Measurements from ENCODE around the gene CIC. TPM values are rescaled to one million over a fixed set of nuclear protein-coding genes. Genes with fewer than 3 reads are reported as not detected.

CIC gene
- total and polyA plus RNA-seq, 5 donors: 28.6 to 42.7 (median 39.3) TPM

DNA sequence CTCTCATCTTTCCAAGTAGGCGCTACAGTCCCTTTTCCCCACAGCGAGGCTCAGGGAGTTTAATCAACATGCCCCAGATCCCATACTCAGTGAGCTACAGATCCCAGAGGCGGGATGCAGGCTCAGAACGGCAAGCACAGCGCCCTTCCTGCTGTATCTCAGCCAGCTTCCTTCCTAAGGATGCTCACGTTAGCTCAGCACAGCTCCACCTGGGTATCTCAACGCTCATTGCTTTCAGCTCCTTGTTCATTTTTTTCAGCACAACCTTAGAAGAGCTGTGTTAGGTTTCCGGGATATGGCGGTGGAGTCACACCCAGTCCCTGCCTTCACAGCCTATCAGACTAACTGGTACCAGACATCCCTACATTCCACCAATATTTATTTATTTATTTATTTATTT lies 53.3 kb downstream of the CIC start:
- no peak for ATAC-seq
- intact Hi-C loops (cut with DNase I): no loop called here

DNA sequence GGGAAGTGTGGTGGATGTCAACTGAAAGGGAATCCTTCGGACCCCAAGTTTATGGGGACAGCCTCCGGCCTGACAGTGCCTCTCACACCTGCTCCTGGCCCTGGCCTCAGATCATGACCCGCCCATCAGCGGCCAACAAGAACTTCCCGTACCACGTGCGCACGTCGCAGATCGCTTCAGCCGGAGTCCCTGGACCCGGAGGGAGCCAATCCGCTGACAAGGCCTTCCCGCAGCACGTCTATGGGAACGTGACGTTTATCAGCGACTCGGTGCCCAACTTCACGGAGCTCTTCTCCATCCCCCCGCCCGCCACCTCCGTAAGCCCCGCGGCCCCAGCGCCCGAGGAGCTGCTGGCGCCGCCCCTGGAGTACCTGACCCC lies 54.4 kb downstream of the CIC start:
- Histone ChIP-seq H3K27me3 (ENCODE audit: control insufficient read depth, insufficient read depth) (no peaks in the 10 kb centered on the region), H3K9me3 (ENCODE audit: control insufficient read depth, low read length) (no peaks in the 10 kb centered on the region), H3K4me1 (ENCODE audit: control insufficient read depth, insufficient read depth, low read length) (no peaks in the 10 kb centered on the region), H3K4me3 (ENCODE audit: low read length) (no peak overlapping the region), H3K27ac (ENCODE audit: low read length) (no peak overlapping the region)
- intact Hi-C loops (cut with DNase I): no loop called here
- WGBS: 14% methylated on average over 29 of the region's 29 CpGs
- ATAC-seq: no peak
- DNase-seq: peak in 1 of 3 donors; percentile 45

More for the DNA sequence above, 53.3 kb downstream of the CIC start:
- peak in 1 of 3 donors; percentile 35 for DNase-seq
- Histone ChIP-seq H3K27ac (ENCODE audit: low read length) (no peak overlapping the region), H3K9me3 (ENCODE audit: control insufficient read depth, low read length) (no peaks in the 10 kb centered on the region), H3K4me3 (ENCODE audit: low read length) (no peak overlapping the region), H3K27me3 (ENCODE audit: control insufficient read depth, insufficient read depth) (no peaks in the 10 kb centered on the region), H3K4me1 (ENCODE audit: control insufficient read depth, insufficient read depth, low read length) (no peaks in the 10 kb centered on the region)
- 62% methylated on average over 9 of the region's 9 CpGs for WGBS

DNA sequence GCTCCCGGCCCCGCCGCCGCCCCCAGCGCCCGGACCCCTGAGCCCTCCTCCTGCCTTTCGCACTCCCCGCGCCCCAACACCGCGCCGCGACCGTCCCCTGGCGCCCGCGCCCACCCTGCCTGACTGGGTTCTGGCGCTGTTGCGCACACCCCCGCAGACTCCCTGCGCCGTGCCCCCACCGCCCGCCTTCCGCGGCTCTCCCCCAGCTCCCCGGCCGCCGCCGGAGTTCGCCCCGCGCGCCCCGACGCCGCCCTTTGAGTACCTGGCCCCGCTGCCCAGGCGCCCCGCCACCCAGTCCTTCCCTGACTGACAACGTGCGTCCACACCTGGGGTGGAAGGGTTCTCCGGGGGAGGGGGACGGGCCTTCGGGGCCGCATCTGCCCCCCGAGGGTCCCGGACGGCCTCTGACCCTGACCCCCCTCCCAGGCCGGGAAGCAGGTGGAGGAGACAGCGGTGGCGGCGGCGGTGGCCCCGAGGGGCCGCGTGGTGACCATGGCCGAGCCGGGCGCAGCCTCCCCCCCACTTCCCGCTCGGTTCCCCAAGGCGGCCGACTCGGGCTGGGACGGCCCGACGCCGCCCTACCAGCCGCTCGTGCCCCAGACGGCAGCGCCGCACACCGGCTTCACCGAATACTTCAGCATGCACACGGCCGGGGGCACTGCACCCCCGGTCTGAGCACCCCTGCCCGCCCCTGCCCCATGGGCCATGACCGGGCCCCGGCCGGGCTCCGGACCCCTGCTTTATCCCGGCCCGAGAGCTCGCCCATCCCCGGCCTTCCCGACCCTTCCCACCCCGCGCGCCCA lies 55.0 kb downstream of the CIC start:
- no peak for ATAC-seq
- WGBS: 3% methylated on average over 92 of the region's 92 CpGs
- Histone ChIP-seq H3K4me3 (ENCODE audit: low read length) (peak overlapping the region; percentile 11), H3K27me3 (ENCODE audit: control insufficient read depth, insufficient read depth) (no peaks in the 10 kb centered on the region), H3K4me1 (ENCODE audit: control insufficient read depth, insufficient read depth, low read length) (no peaks in the 10 kb centered on the region), H3K9me3 (ENCODE audit: control insufficient read depth, low read length) (no peaks in the 10 kb centered on the region), H3K27ac (ENCODE audit: low read length) (no peak overlapping the region)
- intact Hi-C loops (cut with DNase I): loop anchor here in 1 of 4 donors (2.0 kb wide), 1 partner anchor 191 kb away; the partner anchor contains the start of gene POU2F2
- peak in 2 of 3 donors; percentile 61 to 66 for DNase-seq

DNA sequence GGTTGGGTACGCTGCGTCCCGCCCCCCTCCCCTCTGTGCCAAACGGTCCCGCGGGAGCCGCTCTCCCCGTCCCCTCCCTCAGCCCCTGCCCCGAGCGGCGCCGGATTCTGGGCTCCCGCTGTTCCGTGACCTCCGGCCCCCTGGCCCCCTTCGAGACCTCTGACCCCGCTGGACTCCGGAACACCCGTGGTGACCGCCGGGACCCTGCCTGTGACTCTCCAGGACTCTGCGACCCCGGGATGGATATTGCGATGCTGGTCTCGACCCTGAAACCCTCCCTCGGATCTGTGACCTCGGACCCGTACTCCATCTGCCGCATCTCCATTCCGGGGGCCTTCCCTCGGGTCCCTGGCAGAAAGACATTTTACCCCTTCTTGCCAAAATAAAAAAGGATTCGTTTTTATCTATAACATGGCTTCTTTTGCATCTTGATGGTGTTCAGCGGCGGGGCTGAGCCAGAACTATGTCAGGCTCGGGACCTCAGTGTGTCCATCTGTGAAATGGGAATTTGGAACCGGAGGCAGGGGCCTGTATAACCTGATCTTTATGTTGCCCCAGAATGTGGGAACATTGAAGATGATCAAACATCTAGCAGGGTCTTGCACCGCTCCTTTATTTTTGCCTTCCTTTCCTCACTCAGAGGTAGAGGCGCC lies 55.7 kb downstream of the CIC start:
- ATAC-seq (no peak), DNase-seq (peak in 1 of 3 donors; percentile 65)
- Histone ChIP-seq H3K9me3 (ENCODE audit: control insufficient read depth, low read length) (no peaks in the 10 kb centered on the region), H3K27ac (ENCODE audit: low read length) (no peak overlapping the region), H3K4me1 (ENCODE audit: control insufficient read depth, insufficient read depth, low read length) (no peaks in the 10 kb centered on the region), H3K27me3 (ENCODE audit: control insufficient read depth, insufficient read depth) (no peaks in the 10 kb centered on the region), H3K4me3 (ENCODE audit: low read length) (peak overlapping the region; percentile 11)
- intact Hi-C loops (cut with DNase I): loop anchor here in 2 of 4 donors (2.0 to 5.0 kb wide), 2 partner anchors 192 kb away; partner anchors contain the start of gene POU2F2 (in 2 of the 2)
- 2% methylated on average over 38 of the region's 38 CpGs for WGBS

DNA sequence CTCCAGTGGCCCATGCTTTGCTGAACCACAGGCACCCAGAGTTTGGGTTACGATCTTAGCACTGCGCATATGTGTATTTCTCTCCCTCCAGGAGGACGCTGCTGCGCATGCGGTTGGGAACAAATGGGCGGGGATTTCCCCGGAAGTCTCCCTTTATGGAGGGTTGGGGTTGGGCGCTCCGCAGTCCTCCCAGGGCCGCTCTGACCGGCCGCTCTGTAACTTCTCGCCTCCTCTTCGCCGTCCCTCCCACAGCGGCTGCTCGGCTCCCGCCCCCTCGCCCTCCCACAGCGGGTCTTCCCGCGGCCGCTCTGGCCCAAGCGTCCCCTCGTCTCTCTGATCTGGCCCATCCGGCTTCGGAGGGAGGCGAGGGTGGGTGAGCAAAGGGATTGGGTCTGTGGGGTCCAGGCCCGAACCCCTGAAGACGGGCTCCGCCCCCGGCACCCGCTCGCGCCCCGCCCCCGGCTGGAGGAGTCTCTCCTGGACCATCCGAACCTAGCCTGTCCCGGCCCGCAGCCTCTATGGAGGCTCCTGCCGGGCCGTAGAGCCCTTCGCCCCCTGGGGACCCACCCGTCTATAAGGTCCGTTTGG lies 56.4 kb downstream of the CIC start, which contains the start of gene MEGF8:
MEGF8 (plus strand) TSS at position 328 of the 588 bp plus-strand sequence. CDS start 609 bp downstream, outside the sequence.
- Histone ChIP-seq H3K4me3 (ENCODE audit: low read length) (peak within 1 kb of the TSS; percentile 61), H3K4me1 (ENCODE audit: control insufficient read depth, insufficient read depth, low read length) (no peaks in the 10 kb centered on the region), H3K9me3 (ENCODE audit: control insufficient read depth, low read length) (no peaks in the 10 kb centered on the region), H3K27ac (ENCODE audit: low read length) (peak within 1 kb of the TSS; percentile 23), H3K27me3 (ENCODE audit: control insufficient read depth, insufficient read depth) (no peaks in the 10 kb centered on the region)
- DNase-seq: peak; percentile 99
- under 1% methylated on average over 45 of the region's 45 CpGs for WGBS
- intact Hi-C loops (cut with DNase I): loop anchor here in 2 of 4 donors (2.0 to 5.0 kb wide), 2 partner anchors 193 kb away; partner anchors contain the start of gene POU2F2 (in 2 of the 2)
- ATAC-seq: peak; percentile 98

DNA sequence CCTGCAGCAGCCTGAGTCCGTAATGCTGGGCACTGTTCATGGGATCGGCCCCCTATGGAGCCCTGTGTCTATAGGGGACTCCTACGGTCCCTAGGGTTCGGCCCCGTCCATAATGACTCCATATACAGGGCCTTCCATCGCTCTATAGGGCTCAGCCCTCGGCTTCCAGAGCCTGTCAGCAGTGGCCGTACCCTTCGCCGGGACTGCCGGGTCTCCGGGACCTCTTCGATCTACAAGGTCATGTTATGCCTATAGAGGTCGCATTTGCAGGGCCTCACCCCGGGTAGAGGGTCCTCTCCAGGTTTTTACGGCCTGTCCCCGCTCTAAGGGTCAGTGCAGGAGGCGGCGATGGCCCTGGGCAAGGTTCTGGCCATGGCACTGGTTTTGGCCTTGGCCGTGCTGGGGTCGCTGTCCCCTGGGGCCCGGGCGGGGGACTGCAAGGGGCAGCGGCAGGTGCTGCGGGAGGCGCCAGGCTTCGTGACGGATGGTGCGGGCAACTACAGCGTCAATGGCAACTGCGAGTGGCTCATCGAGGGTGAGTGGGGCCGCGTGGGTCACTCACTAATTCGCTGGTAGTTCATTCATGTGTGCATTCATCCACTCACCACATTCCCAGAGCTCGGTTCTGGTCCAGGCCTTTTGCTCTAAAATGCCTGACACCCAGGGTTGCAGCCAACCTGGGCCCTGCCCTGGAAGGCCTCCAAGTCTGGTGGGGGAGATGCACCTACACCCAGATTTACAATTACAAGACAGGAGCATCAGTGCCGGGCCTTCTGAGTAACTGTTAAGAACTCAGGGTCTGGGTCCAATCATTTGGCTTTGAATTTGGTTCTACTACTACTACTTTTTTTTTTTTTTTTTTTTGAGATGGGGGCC lies 57.1 kb downstream of the CIC start:
- Histone ChIP-seq H3K27ac (ENCODE audit: low read length) (peak overlapping the region; percentile 23), H3K4me1 (ENCODE audit: control insufficient read depth, insufficient read depth, low read length) (no peaks in the 10 kb centered on the region), H3K27me3 (ENCODE audit: control insufficient read depth, insufficient read depth) (no peaks in the 10 kb centered on the region), H3K4me3 (ENCODE audit: low read length) (peak overlapping the region; percentile 61), H3K9me3 (ENCODE audit: control insufficient read depth, low read length) (no peaks in the 10 kb centered on the region)
- 4% methylated on average over 37 of the region's 37 CpGs for WGBS
- ATAC-seq: peak; percentile 3 to 14
- peak in 2 of 3 donors; percentile 60 to 74 for DNase-seq
- intact Hi-C loops (cut with DNase I): loop anchor here in 2 of 4 donors (2.0 to 5.0 kb wide), 2 partner anchors 193 to 194 kb away; partner anchors contain the start of gene POU2F2 (in 2 of the 2)

DNA sequence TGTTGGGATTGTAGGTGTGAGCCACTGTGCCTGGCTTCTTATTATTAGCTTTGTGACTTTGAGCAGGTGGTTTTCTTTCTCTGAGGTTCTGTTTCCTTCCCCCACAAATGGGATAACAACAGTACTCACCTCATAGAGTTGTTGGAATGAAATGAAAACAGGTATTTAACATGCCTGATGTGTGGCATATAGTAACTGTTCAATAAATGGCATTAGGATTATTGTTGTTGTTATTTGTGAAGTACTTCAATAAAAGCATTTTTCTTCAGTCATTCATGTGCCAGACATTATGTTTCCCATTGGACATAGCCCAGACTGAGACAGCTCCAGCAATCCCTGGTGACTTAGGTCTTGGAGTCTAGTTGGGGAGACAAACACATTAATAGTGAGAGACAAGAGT lies 57.9 kb downstream of the CIC start:
- no peak overlapping the region for H3K4me3 ChIP-seq (ENCODE audit: low read length)

DNA sequence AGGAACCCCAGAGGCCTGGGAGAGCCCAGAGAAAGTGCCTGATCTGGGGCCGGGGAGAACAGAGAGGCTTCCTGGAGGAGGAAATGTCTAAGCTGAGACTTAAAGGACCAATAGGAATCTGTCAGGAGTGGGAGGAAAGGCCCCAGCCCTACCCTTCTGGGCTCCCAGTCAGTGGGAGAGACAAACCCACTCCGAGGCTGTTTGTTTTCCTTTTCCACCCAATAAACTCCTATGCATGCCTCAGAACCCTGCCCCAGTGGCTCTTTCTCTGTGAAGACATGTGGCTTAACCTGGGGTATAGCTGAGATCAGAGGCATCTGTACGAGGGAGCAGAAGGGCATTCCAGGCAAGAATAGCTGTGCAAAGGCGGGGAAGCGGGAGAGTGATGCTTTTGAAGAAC lies 58.3 kb downstream of the CIC start:
- WGBS: 85% methylated on average over 5 of the region's 5 CpGs
- H3K4me3 ChIP-seq (ENCODE audit: low read length): no peak overlapping the region
- ATAC-seq: no peak

More for the DNA sequence above, 57.9 kb downstream of the CIC start:
- no peak overlapping the region for H3K27ac ChIP-seq (ENCODE audit: low read length)
- H3K9me3 ChIP-seq (ENCODE audit: control insufficient read depth, low read length): no peaks in the 10 kb centered on the region
- peak in 1 of 3 donors; percentile 1 for DNase-seq
- intact Hi-C loops (cut with DNase I): loop anchor here in 1 of 4 donors (5.0 kb wide), 1 partner anchor 195 kb away; the partner anchor contains the start of gene POU2F2
- H3K4me1 ChIP-seq (ENCODE audit: control insufficient read depth, insufficient read depth, low read length): no peaks in the 10 kb centered on the region
- no peak for ATAC-seq
- no peaks in the 10 kb centered on the region for H3K27me3 ChIP-seq (ENCODE audit: control insufficient read depth, insufficient read depth)

DNA sequence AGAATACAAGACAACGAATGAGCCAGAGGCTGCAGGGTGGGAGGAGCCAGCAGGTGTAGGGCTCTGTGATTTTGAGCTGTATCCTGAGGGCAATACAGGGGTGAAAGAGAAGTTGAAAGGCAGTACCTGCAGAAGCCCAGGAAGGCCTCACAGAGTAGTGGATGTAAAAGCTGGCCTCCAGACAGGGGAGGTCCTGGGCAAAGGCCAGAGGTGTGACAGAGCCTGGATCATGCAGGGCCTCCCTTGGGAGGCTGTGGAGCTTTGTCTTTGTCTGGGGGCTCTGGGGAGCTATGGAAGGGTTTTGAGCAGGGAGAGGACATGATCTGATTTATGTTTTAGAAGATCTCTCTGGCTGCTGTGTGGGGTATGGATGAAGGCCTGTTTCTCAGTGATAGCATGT lies 59.1 kb downstream of the CIC start:
- Histone ChIP-seq H3K27me3 (ENCODE audit: control insufficient read depth, insufficient read depth) (no peaks in the 10 kb centered on the region), H3K4me1 (ENCODE audit: control insufficient read depth, insufficient read depth, low read length) (no peaks in the 10 kb centered on the region), H3K4me3 (ENCODE audit: low read length) (no peak overlapping the region), H3K27ac (ENCODE audit: low read length) (no peak overlapping the region), H3K9me3 (ENCODE audit: control insufficient read depth, low read length) (no peaks in the 10 kb centered on the region)
- WGBS: 69% methylated on average over 1 of the region's 1 CpG
- DNase-seq (peak in 1 of 3 donors; percentile 5), ATAC-seq (no peak)
- intact Hi-C loops (cut with DNase I): loop anchor here in 1 of 4 donors (5.0 kb wide), 1 partner anchor 196 kb away; the partner anchor contains the start of gene POU2F2

More for the DNA sequence above, 58.3 kb downstream of the CIC start:
- no peak overlapping the region for H3K27ac ChIP-seq (ENCODE audit: low read length)
- H3K4me1 ChIP-seq (ENCODE audit: control insufficient read depth, insufficient read depth, low read length): no peaks in the 10 kb centered on the region
- intact Hi-C loops (cut with DNase I): loop anchor here in 1 of 4 donors (5.0 kb wide), 1 partner anchor 195 kb away; the partner anchor contains the start of gene POU2F2
- no peaks in the 10 kb centered on the region for H3K9me3 ChIP-seq (ENCODE audit: control insufficient read depth, low read length)
- no peaks in the 10 kb centered on the region for H3K27me3 ChIP-seq (ENCODE audit: control insufficient read depth, insufficient read depth)
- peak in 1 of 3 donors; percentile 5 for DNase-seq

DNA sequence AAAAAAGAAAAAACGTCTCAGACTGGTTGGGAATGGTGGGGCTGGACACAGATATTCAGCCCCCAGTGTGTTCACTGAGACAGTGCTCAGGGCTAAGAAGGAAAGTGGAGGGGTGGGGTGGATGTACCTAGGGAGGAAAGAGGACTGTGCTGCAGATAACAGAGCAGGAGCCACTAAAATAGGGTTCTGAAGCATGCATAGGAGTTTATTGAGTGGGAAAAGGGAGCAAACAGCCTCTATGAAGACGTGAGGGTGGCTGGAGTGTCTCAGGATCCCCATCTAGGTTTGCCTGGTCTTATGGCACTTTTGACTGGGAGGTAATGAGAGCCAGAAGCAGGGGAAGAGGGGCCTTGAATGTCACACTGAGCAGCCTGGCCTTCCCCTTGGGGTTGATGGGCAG lies 59.8 kb downstream of the CIC start:
- H3K27me3 ChIP-seq (ENCODE audit: control insufficient read depth, insufficient read depth): no peaks in the 10 kb centered on the region
- H3K27ac ChIP-seq (ENCODE audit: low read length): no peak overlapping the region
- intact Hi-C loops (cut with DNase I): loop anchor here in 1 of 4 donors (5.0 kb wide), 1 partner anchor 197 kb away; the partner anchor contains the start of gene POU2F2
- no peak for ATAC-seq
- no peak overlapping the region for H3K4me3 ChIP-seq (ENCODE audit: low read length)
- H3K4me1 ChIP-seq (ENCODE audit: control insufficient read depth, insufficient read depth, low read length): no peaks in the 10 kb centered on the region
- 67% methylated on average over 2 of the region's 2 CpGs for WGBS
- no peaks in the 10 kb centered on the region for H3K9me3 ChIP-seq (ENCODE audit: control insufficient read depth, low read length)
- peak in 1 of 3 donors; percentile 9 for DNase-seq
